ENCODE results near the gene NDUFS8.

NDUFS8 gene

DNA sequence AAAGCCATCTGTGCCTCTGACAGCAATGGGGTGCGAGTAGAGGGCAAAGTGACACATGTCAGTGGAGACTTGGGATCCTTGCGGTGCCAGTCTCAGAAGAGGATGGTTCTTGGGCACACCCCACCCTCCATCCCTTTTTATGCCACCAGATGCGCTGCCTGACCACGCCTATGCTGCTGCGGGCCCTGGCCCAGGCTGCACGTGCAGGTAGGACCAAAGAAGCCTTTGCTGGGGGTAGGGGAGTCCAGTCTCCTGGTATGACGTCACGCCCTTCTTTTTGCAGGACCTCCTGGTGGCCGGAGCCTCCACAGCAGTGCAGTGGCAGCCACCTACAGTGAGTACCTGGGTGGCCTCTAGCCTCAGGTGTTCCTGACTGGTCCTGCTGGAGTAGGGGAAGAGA is 1.5 kb downstream of the NDUFS8 start:
- DNase-seq (ENCODE audit: low read depth): no peak
- H3K4me3 ChIP-seq (ENCODE audit: low read length): no peak overlapping the region
- TF ChIP-seq, protein P1, sequence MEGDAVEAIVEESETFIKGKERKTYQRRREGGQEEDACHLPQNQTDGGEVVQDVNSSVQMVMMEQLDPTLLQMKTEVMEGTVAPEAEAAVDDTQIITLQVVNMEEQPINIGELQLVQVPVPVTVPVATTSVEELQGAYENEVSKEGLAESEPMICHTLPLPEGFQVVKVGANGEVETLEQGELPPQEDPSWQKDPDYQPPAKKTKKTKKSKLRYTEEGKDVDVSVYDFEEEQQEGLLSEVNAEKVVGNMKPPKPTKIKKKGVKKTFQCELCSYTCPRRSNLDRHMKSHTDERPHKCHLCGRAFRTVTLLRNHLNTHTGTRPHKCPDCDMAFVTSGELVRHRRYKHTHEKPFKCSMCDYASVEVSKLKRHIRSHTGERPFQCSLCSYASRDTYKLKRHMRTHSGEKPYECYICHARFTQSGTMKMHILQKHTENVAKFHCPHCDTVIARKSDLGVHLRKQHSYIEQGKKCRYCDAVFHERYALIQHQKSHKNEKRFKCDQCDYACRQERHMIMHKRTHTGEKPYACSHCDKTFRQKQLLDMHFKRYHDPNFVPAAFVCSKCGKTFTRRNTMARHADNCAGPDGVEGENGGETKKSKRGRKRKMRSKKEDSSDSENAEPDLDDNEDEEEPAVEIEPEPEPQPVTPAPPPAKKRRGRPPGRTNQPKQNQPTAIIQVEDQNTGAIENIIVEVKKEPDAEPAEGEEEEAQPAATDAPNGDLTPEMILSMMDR (conservative IDR thresholded peaks at IDR 0.05; ENCODE audit: low read depth, low read length): no peak

DNA sequence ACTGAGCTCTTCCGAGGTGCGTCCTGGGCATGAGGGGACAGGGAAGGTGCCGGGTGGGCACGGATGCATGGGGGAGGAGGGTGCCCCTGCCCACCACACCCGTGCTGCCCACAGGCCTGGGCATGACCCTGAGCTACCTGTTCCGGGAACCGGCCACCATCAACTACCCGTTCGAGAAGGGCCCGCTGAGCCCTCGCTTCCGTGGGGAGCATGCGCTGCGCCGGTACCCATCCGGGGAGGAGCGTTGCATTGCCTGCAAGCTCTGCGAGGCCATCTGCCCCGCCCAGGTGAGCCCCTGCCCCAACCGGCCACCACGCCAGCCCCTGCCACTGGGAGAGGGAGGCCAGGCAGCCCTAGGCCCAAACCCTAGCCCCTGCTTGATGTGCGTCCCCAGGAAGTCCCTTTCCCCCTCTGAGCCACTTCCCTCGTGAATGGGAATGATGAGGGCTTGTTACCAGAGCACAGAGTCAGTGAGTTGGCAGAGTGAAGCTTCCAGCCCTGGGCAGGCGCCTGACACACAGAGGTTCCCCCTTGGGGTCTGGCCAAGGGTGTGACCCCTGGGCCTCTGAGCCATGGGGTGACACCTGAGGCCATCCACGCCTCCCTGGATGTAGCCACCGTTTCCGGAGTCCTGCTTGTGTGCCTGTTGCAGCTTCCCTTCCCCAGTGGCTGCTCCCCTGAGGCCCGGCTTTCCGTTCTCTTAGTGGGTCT is 2.7 kb downstream of the NDUFS8 start:
- no peak for DNase-seq (ENCODE audit: low read depth)
- no peak overlapping the region for H3K4me3 ChIP-seq (ENCODE audit: low read length)
- TF ChIP-seq, protein P1 (conservative IDR thresholded peaks at IDR 0.05; ENCODE audit: low read depth, low read length): no peak

DNA sequence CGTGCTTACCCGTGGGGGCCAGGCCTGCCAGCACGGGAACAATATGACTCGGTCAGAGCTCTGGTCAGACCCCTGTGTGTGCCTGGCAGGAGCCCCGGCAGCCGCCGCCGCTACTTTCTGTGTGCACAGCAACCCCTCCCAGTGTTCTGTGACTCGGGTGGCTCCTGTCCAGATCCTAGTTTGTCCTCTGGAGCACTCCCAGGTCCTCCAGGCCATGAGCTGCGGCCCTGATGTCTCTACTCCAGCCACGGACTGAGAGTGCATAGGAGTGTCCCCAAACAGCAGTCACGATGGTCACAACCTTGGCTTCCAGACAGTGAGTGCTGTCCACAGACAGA is 3.2 kb downstream of the NDUFS8 start:
- no peak overlapping the region for H3K4me3 ChIP-seq (ENCODE audit: low read length)
- DNase-seq (ENCODE audit: low read depth): no peak
- TF ChIP-seq, protein P1 (conservative IDR thresholded peaks at IDR 0.05; ENCODE audit: low read depth, low read length): no peak

DNA sequence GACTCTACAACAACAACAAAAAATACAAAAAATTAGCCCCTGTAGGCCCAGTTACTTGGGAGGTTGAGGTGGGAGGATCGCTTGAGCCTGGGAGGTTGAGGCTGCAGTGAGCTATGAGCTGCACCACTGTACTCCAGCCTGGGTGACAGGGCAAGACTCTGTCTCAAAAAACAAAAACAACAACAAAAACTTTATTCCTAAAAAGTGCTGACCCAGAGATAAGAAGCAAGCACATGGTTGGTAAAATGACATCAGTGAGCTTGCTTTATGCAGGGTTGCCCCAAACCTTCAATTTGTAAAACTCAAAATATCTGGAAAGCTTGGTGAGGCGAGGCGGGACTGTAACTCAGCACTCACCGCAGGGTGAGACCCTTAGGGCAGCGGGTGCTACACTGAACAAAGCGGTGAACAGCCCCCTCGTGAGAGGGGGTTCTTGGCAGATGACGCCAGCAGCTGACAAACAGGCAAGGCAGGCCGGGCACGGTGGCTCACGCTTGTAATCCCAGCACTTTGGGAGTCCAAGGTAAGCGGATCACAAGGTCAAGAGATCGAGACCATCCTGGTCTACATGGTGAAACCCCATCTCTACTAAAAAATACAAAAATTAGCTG is 4.9 kb downstream of the NDUFS8 start:
- DNase-seq (ENCODE audit: low read depth): no peak
- H3K4me3 ChIP-seq (ENCODE audit: low read length): no peak overlapping the region
- TF ChIP-seq, protein P1 (conservative IDR thresholded peaks at IDR 0.05; ENCODE audit: low read depth, low read length): no peak

DNA sequence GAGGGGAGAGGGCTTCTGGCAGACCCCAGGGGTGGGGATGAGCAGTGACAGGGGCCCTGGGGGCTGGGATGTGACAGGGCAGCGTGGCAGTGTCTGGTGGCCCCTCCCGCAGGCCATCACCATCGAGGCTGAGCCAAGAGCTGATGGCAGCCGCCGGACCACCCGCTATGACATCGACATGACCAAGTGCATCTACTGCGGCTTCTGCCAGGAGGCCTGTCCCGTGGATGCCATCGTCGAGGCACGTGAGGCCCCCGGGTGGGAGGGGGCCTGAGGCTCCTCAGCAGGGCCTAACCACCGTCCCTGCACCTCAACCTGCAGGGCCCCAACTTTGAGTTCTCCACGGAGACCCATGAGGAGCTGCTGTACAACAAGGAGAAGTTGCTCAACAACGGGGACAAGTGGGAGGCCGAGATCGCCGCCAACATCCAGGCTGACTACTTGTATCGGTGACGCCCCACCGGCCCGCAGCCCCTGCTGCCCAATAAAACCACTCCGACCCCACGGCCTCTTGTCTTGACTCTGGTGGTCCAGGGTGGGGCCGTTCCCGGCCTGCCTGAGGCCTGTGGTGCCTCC is 5.7 kb downstream of the NDUFS8 start:
- TF ChIP-seq, protein P1 (conservative IDR thresholded peaks at IDR 0.05; ENCODE audit: low read depth, low read length): no peak
- DNase-seq (ENCODE audit: low read depth): no peak
- H3K4me3 ChIP-seq (ENCODE audit: low read length): no peak overlapping the region

DNA sequence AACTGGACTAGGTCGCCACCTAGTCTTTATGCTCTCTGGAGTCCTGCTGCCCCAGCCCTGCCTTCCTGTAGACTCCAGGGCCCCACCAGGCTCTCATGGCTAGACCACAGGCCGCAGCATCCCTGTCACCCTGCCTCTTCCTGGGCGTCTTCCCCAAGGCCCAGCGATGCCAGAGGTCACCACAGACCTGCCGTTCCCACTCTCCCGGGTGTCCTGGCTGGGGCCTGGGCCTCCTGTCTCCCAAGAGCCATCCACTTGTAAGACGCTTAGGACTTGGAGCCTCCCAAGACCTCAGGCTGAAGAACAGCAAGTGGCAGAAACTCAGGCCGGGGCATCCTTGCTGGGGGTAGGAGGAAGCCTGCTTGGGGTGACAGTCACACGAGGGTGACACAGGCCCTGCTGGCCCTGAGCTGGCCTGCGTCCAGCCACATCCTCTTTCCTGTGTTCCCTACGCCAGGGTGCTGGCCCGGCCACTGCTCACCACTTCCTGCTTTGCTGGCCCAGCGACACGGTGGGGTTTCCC is 6.3 kb downstream of the NDUFS8 start:
- TF ChIP-seq, protein P1 (conservative IDR thresholded peaks at IDR 0.05; ENCODE audit: low read depth, low read length): no peak
- H3K4me3 ChIP-seq (ENCODE audit: low read length): no peak overlapping the region
- no peak for DNase-seq (ENCODE audit: low read depth)

Data from retinal pigment epithelial cell (primary cell).